ENCODE measurements around the gene SPACA4.

- TF ChIP-seq CTCF (IDR thresholded peaks at IDR 0.05) (no peak), POLR2A (IDR thresholded peaks at IDR 0.05) (no peak)
Observed at GRCh38 chr19:48560095-48560530, 46.4 kb upstream of the SPACA4 start.

All from body of pancreas (tissue), 4 donors.